Stimulated activated CD4-positive, alpha-beta T cell treated with anti-CD3 and anti-CD28 coated beads, Interleukin-12 subunit alpha, Interleukin-12 subunit beta, amount 100 ng/mL, for 24 hours (primary cell): Measurements from ENCODE around the gene TCF3.
"Not testable (repeated sequence)": the region's sequence is repeated elsewhere in the genome, so short reads cannot be mapped to it uniquely, and the experiment has no call there.

Experiments used
- DNase-seq, 2 experiments: peaks; one replicate each; pipeline ENCODE4 v3.0.0-alpha.2; 2020; ENCODE audit warnings: low read depth in 2 of 2

Gene TCF3

DNA sequence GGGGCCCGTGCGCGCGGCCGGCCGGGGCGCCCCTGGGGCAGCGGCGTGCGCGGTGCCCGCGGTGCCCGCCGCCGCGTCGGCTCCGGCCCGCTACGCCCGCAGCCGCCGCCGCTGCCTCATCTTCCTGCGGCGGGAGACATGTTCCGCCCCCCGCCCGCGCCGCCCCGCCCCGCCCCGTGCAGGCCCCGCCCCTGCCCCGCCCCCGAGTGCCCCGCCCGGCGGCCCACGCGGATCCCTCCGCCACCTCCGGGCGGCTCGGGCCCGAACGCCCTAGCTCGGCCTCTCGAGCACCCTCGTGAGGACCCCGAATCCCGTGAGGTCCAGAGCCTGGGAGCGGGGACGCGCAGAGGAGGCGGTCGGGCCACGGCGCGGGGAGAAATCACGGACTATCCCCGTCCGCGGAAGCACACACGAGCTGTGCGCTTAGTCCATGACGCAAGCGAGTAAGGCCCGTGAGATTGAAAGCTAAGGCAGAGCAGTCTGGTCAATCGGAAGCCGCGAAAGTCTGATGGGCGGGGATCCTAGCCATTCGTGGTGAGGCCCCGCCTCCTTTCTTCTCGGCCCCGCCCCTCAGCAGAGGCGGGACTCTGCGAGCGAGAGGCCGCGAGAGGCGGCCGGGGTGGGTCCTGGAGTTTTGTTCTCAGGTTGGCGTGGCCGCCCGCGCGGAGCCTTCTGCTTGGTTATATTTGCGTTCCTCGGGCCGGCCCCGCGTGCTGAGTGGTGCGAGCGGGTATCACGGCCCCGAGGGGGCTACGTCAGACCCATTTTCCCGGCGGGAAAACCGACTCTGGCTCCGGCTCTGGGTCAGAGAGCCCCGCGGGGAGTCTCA, at the start of gene TCF3:
Gene TCF3, minus strand, starts transcription at position 145 of the 829 bp plus-strand sequence. CDS start 2,367 bp downstream, outside the sequence.
- DNase-seq: peak; percentile 94 to 97

GRCh38 chr19:1700733-1701663, 48.6 kb upstream of the TCF3 start:
- no peak for DNase-seq

- DNase-seq: no peak
Observed at GRCh38 chr19:1699998-1700732, 47.8 kb upstream of the TCF3 start.

- no peak for DNase-seq
Observed at GRCh38 chr19:1699386-1699785, 47.0 kb upstream of the TCF3 start.

DNA sequence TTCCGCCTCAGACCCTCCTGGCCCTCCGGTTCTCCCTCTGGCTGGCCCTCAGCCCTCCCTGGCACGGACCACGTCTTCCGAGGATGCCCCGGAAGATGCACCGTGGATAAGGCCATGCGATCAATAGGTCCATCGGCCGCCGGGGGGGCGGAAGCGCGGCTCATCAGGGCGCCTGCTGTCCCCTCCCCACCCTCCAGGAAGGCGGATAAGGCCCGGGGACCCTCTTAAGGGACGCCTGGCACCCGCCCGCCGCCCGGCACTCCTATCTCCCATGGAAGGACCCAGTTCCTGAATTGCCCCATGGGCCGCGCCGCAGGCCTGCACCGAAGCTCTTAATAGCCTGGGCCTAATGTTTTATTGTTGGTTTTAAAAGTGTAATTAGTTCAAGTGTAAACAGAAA, 46.2 kb upstream of the TCF3 start:
- no peak for DNase-seq

DNA sequence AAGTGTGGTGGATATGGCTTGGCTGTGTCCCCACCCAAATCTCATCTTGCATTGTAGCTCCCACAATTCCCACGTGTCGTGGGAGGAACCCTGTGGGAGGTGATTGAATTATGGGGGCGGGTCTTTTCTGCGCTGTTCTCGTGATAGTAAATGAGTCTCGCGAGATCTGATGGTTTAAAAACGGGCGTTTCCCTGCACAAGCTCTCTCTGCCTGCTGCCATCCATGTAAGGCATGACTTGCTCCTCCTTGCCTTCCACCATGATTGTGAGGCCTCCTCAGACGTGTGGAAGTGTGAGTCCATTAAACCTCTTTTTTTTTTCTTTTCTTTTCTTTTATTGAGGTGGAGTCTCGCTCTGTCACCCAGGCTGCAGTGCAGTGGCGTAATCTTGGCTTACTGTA, 43.1 kb upstream of the TCF3 start:
- DNase-seq: not testable (repeated sequence)

DNA sequence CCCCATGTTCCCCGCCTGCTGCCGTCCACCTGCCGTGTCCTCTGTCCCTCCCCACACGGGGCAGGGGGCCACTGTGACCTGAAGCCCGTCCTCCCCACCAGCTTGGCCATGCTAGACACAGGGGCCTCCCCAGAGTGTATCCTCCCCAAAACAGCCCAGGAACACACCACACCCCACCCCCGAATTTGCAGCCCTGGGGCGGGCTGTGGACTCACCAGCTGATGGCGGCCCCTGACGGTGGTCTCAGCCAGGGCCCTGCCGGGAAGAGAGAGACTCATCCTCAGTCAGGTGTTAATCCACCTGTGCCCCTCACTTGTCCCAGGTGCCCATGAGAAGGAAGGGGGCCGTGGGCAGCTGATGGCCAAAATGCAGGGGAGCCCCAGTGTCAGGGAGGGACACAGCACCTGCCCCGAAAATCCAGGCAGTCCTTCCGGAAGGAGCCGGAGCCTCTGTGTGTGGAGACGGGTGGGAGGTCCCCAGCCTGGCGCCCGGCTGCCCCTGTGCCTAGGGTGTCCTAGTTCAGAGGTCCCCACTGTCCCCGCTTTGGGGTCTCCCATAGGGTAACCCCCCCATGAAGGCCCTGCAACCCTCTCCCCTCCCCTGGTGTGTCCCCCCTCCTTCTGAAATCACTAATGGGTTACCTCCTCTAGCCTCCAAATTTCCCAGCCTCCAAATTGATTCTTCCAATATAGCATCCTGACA, 39.3 kb upstream of the TCF3 start:
- DNase-seq: no peak

DNA sequence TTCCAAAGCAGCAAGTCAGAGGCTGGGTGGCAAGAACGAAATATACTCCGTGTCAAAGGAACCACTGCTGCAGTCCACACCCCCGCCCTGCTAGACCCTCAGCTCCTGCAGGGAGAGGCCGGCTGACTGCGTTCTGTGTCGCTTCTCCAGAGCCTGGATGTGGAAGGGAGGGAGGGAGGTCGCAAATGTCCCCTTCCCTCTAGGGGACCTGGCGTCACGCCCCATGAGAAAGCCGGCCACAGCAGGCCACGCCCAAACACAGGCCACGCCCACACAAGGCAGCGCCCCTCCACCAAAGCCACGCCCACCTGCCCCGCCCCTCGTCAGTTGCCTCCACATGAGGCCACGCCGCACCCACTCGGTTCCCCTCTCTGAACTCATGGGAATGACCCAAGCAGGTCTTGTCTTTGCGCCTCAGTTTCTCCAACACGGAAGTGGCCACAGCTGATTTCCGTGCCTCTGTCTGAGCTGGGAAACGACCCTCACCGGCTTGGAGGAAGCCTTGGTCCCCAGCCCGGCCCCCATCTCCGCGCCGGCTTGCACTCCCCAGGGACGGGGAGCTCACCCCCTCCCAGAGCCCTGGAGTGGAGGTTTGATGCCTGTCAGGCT, 38.4 kb upstream of the TCF3 start:
- peak in 1 of 2 experiments; percentile 35 for DNase-seq

GRCh38 chr19:1685785-1686184, 33.4 kb upstream of the TCF3 start:
- not testable (repeated sequence) for DNase-seq

DNA sequence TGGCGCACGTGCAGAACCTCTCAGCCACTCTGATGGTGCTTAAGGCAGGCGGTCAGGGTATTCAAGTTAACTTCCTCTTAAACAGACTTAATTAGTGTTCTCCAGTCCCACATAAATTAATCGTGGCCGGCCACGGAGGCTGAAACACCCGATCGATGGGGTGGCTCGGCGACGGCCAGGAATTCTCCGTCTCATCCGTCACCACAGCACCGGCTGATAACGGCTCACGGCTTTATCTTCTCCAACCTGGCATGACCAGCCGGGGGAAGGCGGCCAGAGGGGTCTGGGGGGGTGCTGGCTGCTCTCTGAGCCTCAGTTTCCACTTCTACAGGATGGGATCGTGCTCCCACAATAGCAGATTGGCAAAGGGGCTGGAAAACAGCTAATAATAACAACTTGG, 32.6 kb upstream of the TCF3 start:
- no peak for DNase-seq

- DNase-seq: no peak
Observed at GRCh38 chr19:1684573-1684912, 32.1 kb upstream of the TCF3 start.

GRCh38 chr19:1683869-1684572, 31.6 kb upstream of the TCF3 start:
- no peak for DNase-seq

DNA sequence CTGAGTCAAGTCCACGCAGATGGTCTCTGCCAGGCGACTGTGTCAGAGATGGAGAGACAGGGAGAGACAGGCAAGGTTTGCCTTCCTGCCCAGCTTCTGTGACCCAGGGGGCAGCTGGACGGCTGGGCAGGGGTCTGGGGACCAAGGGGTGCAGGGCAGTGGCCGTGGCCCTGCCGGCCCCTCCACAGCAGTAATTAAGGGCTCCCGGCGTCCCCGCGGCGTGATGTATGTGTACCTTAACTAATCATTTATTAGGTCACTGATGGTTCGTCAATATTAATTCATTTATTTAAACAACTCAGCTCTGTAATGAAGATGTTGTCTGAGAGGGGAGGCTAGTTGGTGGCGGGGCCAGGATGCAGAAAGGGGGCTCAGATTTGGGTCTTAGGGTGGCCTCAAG, 28.6 kb upstream of the TCF3 start:
- DNase-seq: no peak

DNA sequence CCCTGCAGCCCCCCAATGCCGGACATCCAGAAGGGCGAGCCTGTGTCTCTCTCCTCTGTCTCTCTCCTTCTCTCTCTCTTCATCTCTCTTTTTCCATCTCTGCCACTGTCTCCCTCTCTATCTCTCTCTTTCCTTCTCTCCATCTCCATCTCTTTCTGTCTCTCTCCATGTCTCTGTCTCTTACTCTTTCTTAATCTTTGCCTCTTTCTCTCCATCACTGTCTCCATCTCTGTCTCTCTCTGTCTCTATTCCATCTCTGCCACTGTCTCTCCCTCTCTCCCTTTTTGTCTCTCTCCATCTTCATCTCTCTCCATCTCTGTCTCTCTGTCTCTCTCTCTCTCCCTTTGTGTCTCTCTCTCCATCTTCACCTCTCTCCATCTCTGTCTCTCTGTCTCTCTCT, 25.7 kb upstream of the TCF3 start:
- no peak for DNase-seq

- no peak for DNase-seq
Observed at GRCh38 chr19:1676351-1677266, 24.2 kb upstream of the TCF3 start.

DNA sequence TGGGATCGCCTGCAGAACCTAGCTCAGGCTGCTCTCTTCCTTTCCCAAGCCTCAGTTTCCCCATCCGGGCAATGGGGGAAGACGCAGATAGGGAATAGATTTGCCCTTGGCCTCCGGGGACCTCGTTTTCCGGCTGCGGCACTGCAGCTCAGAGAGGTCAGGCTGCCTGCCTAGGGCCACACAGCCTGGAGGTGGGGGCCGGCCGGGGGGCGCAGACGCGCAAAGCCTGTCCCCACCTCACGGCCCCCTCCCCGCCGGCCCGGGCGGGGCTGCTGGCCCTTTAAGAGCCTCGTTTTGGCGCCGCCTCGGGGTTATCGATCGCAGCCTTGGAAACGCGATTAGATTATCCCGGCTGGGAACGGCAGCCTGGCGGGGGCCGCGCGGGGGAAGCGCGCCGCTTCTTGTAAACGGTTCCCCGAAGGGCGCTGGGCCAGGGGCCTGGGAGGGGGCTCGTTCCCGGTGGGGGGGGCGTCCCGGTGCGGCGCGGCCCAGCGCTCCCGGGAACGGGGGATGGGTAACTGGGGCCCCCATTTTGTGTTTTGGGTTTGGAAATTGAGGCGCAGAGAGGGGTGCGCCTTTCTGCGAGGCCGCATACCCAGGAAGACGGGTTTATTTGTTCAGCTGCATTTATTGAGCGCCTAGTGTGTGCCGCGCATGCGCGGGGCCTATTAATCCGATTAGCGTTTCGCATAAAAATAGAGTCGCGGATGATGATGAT, 23.4 kb upstream of the TCF3 start:
- no peak for DNase-seq

DNA sequence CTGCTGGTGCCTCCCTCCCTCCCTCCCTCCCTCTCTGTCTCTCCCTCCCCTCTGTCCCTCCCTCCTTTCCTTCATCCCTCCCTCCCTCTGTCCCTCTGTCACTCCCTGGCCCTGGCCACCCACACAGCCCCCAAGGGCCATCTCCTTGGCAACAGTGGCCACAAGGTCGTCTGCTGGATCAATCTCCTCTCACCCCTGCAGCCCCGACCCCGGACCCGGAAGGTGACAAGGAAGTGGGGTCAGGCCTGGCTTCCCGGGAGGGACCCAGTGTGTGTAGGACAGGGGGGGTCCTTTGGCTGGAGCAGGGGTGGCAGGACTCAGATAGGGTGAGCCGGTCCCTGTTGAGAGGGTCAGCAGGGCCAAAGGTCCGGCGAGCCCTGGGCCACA, 21.9 kb upstream of the TCF3 start:
- DNase-seq: no peak

DNA sequence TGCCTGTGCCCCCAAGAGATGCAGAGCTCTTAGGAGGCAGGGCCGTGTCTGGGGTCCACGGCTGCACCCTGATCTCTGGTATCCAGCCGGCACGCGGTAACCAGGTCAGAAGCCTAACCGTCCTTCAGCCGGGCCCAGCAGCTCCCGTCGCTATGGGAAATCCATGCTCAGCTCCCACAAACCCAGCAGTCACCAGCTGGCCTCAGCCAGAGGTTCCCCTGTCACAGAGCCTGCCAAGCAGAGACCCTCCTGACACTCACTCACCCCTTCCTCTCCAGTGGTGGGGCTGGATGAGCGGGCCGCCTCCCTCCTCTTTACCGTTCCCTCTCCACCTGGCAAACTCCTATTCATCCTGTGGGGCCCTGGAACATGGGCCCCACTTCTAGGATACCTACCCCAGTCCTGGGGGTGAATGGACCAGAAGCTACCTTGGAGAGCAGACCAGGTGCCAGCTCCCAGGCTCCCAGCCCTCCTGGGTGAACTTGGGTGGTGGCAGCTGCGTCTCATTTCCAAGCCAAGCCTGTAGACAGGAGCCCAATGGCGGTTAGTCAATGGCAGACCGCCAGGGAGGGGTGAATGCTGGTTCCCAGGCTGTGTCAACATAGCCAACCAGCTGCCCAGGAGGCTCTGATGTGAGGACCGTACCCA, 21.4 kb upstream of the TCF3 start:
- DNase-seq: no peak
